GM12878 (cell line): Measurements from ENCODE around the gene DCTPP1. TPM values are rescaled to one million over a fixed set of nuclear protein-coding genes. Genes with fewer than 3 reads are reported as not detected.

ENCODE experiments used
- ATAC-seq: fragments of 200-7000 bp; cut with Tn5 transposase; 3 replicates; pipeline ENCODE4 v1.9.1; 2020; ENCODE audit warnings: mild to moderate bottlenecking, moderate library complexity
- BruUV-seq: library from RNA; stranded (reverse); fragments of 400-500 nt; replicated peaks from 2 replicates; lab custom pipeline; 2021; lab: Mats Ljungman, UMichigan
- CTCF ChIA-PET: fragments of 300-600 bp; sonication (Branson Sonifier 250); formaldehyde crosslinking; extraction: SDS; loops from one replicate; lab custom pipeline; 2021; ENCODE audit warnings: inconsistent platforms; lab: Yijun Ruan, JAX
- POLR2A ChIA-PET: fragments of 350-600 bp; formaldehyde crosslinking; extraction: SDS; loops from one replicate; lab custom pipeline; 2021; ENCODE audit warnings: inconsistent platforms; lab: Charles Lee
- RAD21 ChIA-PET: fragments of 300-600 bp; sonication (Branson Sonifier 250); formaldehyde crosslinking; loops from one replicate; lab custom pipeline; 2023; ENCODE audit warnings: antibody characterized with exemption; ENCODE audit not compliant: unreplicated experiment; lab: Charles Lee
- SMC1A ChIA-PET: fragments of 300-600 bp; sonication (Branson Sonifier 250); formaldehyde crosslinking; loops from one replicate; lab custom pipeline; 2023; ENCODE audit not compliant: unreplicated experiment, uncharacterized antibody; lab: Charles Lee
- DNase-seq: peaks from one replicate; pipeline ENCODE4 v3.0.0-alpha.2; 2011; ENCODE audit warnings: low read depth, low spot score
- FAIRE-seq: peaks from 3 replicates; lab custom pipeline; 2011; peaks lifted over from hg19 to GRCh38; lab: Jason Lieb, UNC
- H2AFZ ChIP-seq: 2 replicates; pipeline ENCODE4 v1.6.0; 2011; ENCODE audit warnings: low read depth, low read length, control low read depth; ENCODE audit not compliant: control insufficient read depth
- H3K27ac ChIP-seq: 2 replicates; pipeline ENCODE4 v1.5.1; 2011; ENCODE audit warnings: control low read depth; ENCODE audit not compliant: control insufficient read depth, insufficient read depth
- H3K27me3 ChIP-seq, 2 experiments: replicated peaks in 1 of 2; 2 replicates each; pipeline versions ENCODE4 v1.6.0 to v1.6.1; 2011; ENCODE audit warnings: low read length in 1 of 2; ENCODE audit not compliant: control insufficient read depth in 2 of 2, insufficient read depth in 2 of 2
- H3K36me3 ChIP-seq, 2 experiments: 2 replicates each; pipeline ENCODE4 v1.5.1; 2011; ENCODE audit warnings: low read length in 1 of 2; ENCODE audit not compliant: control insufficient read depth in 2 of 2, insufficient read depth in 2 of 2
- H3K4me1 ChIP-seq: 2 replicates; pipeline ENCODE4 v1.6.1; 2011; ENCODE audit warnings: mild to moderate bottlenecking, low read length, moderate library complexity, mixed read lengths; ENCODE audit not compliant: control insufficient read depth, insufficient read depth
- H3K4me2 ChIP-seq: 2 replicates; pipeline ENCODE4 v1.6.0; 2011; ENCODE audit warnings: control low read depth; ENCODE audit not compliant: control insufficient read depth, insufficient read depth
- H3K4me3 ChIP-seq: fragments of 200-600 bp; sonication (generic); 2 replicates; pipeline ENCODE4 v1.5.1; 2016
- H3K79me2 ChIP-seq: 2 replicates; pipeline ENCODE4 v1.6.0; 2011; ENCODE audit warnings: low read length; ENCODE audit not compliant: control insufficient read depth, insufficient read depth
- H3K9ac ChIP-seq: 2 replicates; pipeline ENCODE4 v1.8.0; 2011; ENCODE audit warnings: low read length, control low read depth, mixed read lengths; ENCODE audit not compliant: control insufficient read depth, insufficient read depth
- H3K9me3 ChIP-seq: replicated peaks from 3 replicates; pipeline ENCODE4 v1.5.1; 2011; ENCODE audit warnings: mild to moderate bottlenecking, low read length; ENCODE audit not compliant: control insufficient read depth, insufficient read depth
- H4K20me1 ChIP-seq: 2 replicates; pipeline ENCODE4 v1.6.0; 2011; ENCODE audit not compliant: control insufficient read depth, insufficient read depth
- HCFC1 ChIP-seq: fragments of 150-350 bp; IDR thresholded peaks from 2 replicates; pipeline ENCODE4 v1.6.1; 2014; ENCODE audit warnings: low read length
- IRF4 ChIP-seq: IDR thresholded peaks from 2 replicates; pipeline ENCODE4 v1.6.1; 2011; ENCODE audit warnings: low read depth, low read length
- JUND ChIP-seq: IDR thresholded peaks from 2 replicates; pipeline ENCODE4 v1.6.1; 2012; ENCODE audit warnings: low read depth, mild to moderate bottlenecking, low read length, improper control_type of control experiment, moderate library complexity
- MEF2B ChIP-seq: fragments of 450-650 bp; IDR thresholded peaks from 2 replicates; pipeline ENCODE4 v1.6.1; 2018; ENCODE audit warnings: mild to moderate bottlenecking, moderate library complexity; ENCODE audit not compliant: partially characterized antibody, poor library complexity, severe bottlenecking
- MTA2 ChIP-seq: fragments of 450-650 bp; IDR thresholded peaks from 2 replicates; pipeline ENCODE4 v1.6.1; 2016; ENCODE audit warnings: low read depth, mild to moderate bottlenecking, moderate library complexity
- RB1 ChIP-seq: fragments of 450-650 bp; formaldehyde crosslinking; IDR thresholded peaks from 2 replicates; pipeline ENCODE4 v1.6.1; 2017; ENCODE audit warnings: mild to moderate bottlenecking, borderline replicate concordance
- RELA ChIP-seq: fragments of 450-650 bp; IDR thresholded peaks from 2 replicates; pipeline ENCODE4 v1.8.0; 2014; ENCODE audit warnings: borderline replicate concordance; ENCODE audit not compliant: partially characterized antibody
- RELB ChIP-seq: fragments of 450-650 bp; IDR thresholded peaks from 2 replicates; pipeline ENCODE4 v1.6.1; 2017; ENCODE audit warnings: low read depth, mild to moderate bottlenecking, moderate library complexity
- SUPT20H ChIP-seq: IDR thresholded peaks from 2 replicates; pipeline ENCODE4 v1.6.1; 2011; ENCODE audit warnings: low read depth, mild to moderate bottlenecking, low read length, moderate library complexity, borderline replicate concordance; ENCODE audit not compliant: control insufficient read depth
- TBL1XR1 ChIP-seq: IDR thresholded peaks from 2 replicates; pipeline ENCODE4 v1.6.1; 2012; ENCODE audit warnings: low read depth, low read length, improper control_type of control experiment
- WGBS: methylation state at CpG from one replicate; pipeline ENCODE4 v1.1.6; 2016; ENCODE audit warnings: low lambda C conversion rate; ENCODE audit not compliant: insufficient replicate concordance, insufficient coverage; ENCODE audit errors: missing lambda C conversion rate; 5-methylcytosine and 5-hydroxymethylcytosine counted together
- in situ Hi-C: fragments of 300-500 bp; cut with MboI; formaldehyde crosslinking; loops from 9 replicates; pipeline ENCODE4 v1.14.3; 2018; ENCODE audit warnings: mixed read lengths
- intact Hi-C: fragments of 100-400 bp; cut with micrococcal nuclease; formaldehyde crosslinking; loops from one replicate; pipeline ENCODE4 v1.14.2; 2022; ENCODE audit not compliant: unreplicated experiment
- polyA plus RNA-seq, 11 experiments: library from polyadenylated mRNA; depleted of rRNA in 4 of 11; unstranded in 6 of 11; stranded (reverse) in 5 of 11; fragments of >200 nt; fragmentation: Nextera tagmentation in 4 of 11; fragmentation: Illumina TruSeq in 1 of 11; extraction: Ambion mirVana in 4 of 11; extraction: Trizol in 1 of 11; gene quantifications; 1 replicate in 1 of 11; 2 replicates in 10 of 11; pipeline versions ENCODE4 v1.2.1 to v1.2.3, GENCODE V29; 2011 to 2016; ENCODE audit warnings: inconsistent platforms in 2 of 11, missing spikeins in 2 of 11, low read depth in 1 of 11
- total RNA-seq, 4 experiments: library from RNA; depleted of rRNA in 3 of 4; stranded (reverse); fragments of >200 nt in 3 of 4; fragmentation: Illumina TruSeq in 1 of 4; extraction: Trizol in 1 of 4; gene quantifications; 2 replicates each; pipeline versions ENCODE4 v1.2.1 to v1.2.3, GENCODE V29; 2013 to 2021

DCTPP1 gene
- total and polyA plus RNA-seq, 10 of the 15 experiments (the other 5 are each of a cell fraction or from before 2014, with no cell fraction given), result 72.1 to 266 (median 157) TPM

- WGBS, result 67% methylated on average over 3 of the region's 3 CpGs
- SMC1A ChIA-PET, result interaction anchor here (0.8 to 1.6 kb wide), 6 partner anchors 8 to 222 kb away, joined by 3 to 4 read pairs (median 4); partner anchors contain the start of genes DCTPP1, FBRS and ZNF747
- no peak overlapping the region for H3K4me3 ChIP-seq
- H3K36me3 ChIP-seq, result no peaks in the 10 kb centered on the region
- no peak overlapping the region for H3K4me2 ChIP-seq
- DNase-seq (no peak), FAIRE-seq (no peak), ATAC-seq (no peak)
- no peaks in the 10 kb centered on the region for H3K9me3 ChIP-seq
- no peak overlapping the region for H3K27ac ChIP-seq
- peaks cover 9% of the 10 kb centered on the region for H3K4me1 ChIP-seq
- POLR2A ChIA-PET, result interaction anchor here (0.6 to 2.6 kb wide), 3 partner anchors 7 to 327 kb away, joined by 3 to 6 read pairs (median 4); partner anchors contain the start of gene DCTPP1
- CTCF ChIA-PET, result interaction anchor here (2.8 kb wide), 1 partner anchor 12 kb away, joined by 13 read pairs; no protein-coding TSS in a partner anchor
- no peak overlapping the region for H2AFZ ChIP-seq
- intact Hi-C loops (no loop called here), in situ Hi-C loops (no loop called here)
- RAD21 ChIA-PET, result interaction anchor here (1.2 kb wide), 1 partner anchor 24 kb away, joined by 3 read pairs; no protein-coding TSS in a partner anchor
- no peaks in the 10 kb centered on the region for H3K79me2 ChIP-seq
- no peaks in the 10 kb centered on the region for H4K20me1 ChIP-seq
- BruUV-seq, result no TSS peak
- H3K27me3 ChIP-seq, result no peaks in the 10 kb centered on the region
- H3K9ac ChIP-seq, result no peak overlapping the region
- no peak for TF ChIP-seq RELB
- TF ChIP-seq RB1, result no peak
- no peak for TF ChIP-seq MEF2B
- no peak for TF ChIP-seq RELA
- no peak for TF ChIP-seq HCFC1
- no peak for TF ChIP-seq TBL1XR1
- no peak for TF ChIP-seq MTA2
- no peak for TF ChIP-seq SUPT20H
- no peak for TF ChIP-seq JUND
- no peak for TF ChIP-seq IRF4
These were observed 7.7 kb upstream of the DCTPP1 start for GRCh38 chr16:30437511-30438046.
